ENCODE measurements around the gene NDST1.

The NDST1 gene

DNA sequence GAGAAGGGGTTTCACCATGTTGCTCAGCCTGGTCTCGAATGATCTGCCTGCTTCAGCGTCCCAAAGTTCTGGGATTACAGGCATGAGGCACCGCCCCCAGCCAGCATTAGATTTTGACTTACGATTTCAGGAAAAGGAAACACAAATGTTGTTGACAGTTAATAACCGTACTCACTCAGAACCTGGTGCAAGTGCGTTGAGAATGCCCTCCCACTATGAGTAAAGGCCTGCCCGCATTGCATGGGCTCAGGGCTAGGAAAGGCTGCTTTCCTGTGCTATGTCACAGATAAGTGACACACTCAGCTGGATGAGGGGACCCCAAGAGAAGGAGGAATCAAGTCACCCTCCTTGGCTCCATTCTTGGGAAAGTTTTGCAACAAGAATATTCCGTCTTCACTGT, 42.4 kb downstream of the NDST1 start:
- DNase-seq, result no peak

DNA sequence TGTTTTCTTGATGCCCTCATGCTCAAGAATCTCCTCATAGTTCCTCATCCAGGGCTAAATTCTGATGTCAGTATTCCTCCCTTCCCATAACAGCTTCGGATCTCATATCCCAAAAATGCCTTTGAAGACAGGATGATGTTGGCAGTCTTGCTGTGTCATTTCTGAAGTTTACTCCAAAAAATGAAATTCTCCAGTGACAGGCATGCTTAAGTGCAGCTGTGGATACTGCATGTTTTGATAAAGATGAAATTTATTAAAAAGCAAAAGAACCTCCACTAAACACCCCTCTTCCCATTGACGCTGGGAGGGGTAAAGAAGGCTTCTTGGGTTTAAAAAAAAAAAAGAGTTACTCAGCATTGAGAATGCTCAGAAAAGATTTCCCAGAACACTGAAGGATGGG, 43.1 kb downstream of the NDST1 start:
- no peak for DNase-seq

DNA sequence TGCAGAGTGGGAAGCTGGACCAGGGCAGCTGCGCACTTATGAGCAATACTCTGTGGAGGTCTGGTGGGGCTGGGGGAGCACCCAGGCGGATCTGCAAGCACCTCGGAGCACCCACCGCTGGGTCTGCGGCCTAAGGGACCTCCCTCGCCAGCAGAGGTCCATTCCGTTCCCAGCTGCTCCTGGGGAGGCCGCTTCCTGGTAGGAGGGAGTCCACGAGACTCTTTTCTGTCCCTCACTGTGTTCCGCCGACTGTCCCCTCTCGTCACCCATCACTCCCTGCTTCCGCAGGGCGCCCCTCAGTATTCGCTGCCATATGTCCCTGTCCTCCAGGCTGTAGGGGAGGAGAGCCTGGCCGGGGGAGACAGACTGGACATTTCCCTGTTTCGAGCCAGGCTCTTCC, 45.5 kb downstream of the NDST1 start:
- no peak for DNase-seq

DNA sequence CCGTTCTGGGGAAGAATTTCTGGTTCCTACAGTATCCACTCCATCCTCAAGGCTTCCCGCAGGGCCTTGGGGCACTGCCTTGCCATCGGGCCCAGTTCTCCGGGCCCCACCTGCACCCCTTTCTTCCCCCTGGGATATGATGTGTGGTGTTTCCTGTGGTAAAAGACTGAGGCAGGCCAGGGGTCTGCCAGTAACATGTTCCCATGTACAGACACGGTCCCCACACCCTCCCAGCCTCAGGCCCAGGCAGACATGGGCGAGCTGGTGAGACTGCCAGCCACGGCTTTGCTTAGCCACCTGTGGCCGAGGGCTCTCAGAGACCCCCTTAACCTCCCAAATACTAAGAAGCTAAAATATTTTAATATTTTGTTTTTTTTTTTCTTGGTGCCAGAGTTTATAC, 46.0 kb downstream of the NDST1 start:
- no peak for DNase-seq

DNA sequence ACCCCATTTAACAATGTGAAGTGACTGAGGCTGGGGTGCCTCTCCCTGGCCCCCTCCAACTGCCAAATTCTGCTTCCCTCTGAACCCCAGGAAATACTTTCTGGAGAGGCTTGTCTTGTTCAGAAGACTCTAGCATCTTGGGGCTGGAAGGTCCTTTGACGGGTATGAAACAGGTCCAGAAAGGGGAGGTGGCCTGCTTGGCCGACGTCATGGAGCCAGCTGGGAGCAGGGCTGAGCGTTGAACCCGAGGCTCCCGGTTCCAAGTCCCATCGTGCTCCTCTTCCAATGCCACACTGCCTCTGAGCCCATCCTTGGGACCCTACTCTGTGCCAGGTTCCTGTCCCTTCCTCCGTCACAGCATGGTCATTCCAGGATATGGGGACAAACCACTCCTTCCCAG, 46.9 kb downstream of the NDST1 start:
- no peak for DNase-seq

DNA sequence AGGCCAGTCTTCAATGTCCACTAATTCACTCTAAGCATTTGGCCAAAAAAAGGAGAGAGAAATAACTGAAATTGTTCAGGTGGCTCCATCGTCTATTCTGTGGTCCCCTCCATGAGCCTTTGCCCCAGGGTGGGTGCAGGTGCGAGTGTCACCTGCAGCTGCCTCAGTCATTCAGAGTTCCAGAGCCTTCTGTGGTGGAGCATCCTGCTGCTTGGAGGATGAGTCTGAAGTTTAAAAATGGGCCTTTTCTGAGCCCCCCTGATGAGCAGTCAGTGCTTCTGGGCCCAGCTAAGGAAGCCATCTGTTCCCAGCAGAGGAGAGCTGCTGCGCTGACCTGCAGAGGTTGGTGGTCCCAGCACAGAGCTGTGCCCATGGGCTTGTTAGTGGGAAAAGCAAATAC, 48.2 kb downstream of the NDST1 start:
- DNase-seq, result no peak

DNA sequence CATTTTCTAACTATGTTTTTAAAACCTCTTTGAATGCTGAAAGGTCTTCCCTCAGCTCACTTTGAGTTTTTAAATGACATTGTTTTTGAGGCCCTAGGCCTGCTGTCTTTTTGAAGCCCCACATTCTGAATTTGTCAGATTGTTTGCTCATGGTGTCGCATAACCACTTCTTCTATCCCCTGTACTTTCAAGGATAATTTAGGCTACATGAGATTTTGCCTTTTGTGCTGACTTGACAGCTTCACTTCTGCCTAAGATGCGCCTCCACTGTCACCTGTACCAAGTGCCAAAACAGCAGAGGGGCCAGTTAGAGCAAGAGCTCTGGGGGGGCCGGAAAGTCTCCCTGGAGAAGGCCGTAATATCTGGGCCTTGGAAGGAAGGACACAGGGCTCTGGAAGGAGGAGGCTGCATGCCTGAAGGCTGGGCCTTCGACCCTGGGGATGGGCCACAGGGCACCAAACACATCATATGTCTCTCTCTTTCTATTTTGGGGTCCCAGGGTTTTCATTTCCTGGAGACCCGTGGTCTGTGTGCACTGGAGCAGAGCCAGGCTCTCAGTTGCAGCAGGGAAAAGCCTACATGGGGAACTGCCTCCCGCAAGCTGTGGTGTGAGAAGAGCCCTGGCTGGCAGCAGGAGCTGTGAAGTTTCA, 49.1 kb downstream of the NDST1 start:
- DNase-seq, result no peak

DNA sequence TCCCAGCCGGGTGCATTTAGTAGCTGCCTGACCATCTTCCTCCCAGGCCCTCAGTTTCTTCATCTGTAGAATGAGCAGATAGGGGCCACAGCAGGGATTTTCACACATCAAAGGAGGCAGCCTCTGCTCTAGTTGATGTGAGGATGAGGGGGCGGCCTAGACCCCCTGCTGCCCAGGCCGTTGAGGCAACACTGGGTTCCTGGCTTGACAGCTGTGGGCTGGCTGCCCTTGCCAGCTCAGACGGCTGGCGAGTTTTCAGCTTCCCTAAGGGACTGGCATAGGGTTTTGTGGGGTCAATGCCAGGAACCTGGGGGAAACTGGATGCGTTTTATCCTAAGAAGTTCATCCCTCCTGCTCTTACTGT, 49.6 kb downstream of the NDST1 start:
- DNase-seq, result no peak

DNA sequence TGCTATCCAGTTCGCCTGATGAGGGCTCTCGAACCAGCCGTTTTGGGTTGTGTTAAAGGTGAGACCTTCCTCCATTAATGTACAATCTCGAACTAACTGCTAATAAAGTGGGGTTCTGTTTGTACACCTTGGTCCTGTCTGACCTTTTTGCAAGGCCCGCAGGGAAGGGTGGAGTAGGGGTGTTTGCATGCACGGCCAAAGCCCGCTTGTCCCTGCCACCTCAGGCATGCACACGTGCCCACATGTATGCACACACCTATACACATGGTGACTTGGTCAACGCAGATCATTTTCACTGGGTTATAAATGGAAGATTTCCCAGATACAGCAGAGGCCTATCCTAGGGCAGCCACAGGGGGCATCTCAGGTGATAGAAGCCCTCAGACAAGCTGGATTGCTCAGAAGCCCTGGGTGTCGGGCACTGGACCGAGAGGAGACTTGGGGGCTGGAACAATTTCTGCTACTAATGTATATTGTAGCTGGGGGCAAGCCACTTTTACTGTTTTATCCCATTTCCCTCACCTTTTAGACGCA, 50.2 kb downstream of the NDST1 start:
- DNase-seq, result no peak

DNA sequence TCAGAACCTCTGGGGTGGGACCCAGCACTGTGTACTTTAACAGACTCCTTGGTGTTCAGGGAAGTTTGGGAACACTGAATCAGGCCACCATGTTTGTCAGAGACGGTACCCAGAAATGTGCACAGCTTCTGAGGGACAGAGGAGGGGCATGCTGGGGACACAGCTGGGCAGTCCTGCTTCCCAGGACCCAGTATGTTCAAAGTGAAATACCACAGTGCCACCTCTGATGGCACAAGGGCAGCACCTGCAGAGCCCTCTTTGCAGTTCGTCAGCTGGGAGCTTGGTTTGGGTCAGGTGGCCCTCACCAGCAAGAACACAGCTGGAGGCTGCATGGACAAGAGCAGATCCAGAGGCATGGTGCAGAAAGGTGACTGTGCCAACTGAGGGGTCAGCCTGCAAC, 51.2 kb downstream of the NDST1 start:
- no peak for DNase-seq

DNA sequence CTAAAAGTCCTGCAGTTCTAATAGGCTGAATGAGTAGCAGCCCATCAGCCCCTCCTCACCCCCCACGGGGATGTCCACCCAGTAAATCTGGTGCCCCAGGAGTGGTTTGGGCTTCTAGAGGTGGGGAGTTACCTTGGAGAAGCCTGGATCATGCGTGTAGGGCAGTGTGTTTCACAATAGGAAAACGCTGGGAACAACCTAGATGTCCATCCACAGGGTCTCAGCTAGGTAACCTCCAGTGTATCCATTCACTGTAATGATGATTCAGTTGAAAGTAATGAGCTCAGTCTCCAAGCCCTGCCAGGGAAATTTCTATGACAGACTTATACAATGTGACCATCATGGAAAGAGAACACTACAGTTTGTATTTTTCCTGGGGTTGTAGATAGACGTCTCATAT, 51.8 kb downstream of the NDST1 start:
- DNase-seq, result no peak

DNA sequence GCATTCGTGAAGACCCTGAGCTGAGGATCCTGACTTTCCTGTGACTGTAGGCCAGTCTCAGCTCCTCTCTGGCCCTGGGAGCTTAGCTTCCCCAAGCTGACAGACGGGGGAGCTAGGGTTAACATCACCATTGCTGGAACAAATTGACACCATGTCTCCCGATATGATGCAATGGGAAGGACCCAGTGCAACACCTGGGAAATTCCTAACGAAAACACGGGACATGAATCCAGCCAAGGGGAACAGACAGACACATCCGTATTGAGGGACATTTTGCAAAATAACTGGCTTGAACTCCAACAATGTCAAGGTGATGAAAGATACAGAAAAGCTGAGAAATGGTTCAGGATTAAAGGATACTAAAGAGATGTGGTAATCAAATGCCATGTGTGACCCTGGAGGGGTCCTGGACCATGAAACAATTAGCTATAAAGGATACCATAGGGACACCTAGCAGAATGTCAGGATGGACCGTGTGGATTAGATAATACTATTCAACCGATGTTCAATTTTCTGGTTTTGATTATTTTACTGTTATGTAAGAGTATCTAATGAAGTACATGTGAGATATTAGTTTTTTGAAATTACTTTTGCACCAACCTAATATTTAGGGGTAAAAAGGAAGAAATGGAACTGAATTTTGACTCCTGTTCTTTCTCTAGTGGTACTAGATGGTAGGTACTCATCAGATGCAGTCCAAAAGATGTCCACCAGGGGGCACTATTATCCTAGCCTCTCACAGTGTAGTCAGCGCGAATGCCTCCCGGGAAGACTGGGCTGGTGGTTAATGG, 52.7 kb downstream of the NDST1 start:
- peak; percentile 83 for DNase-seq

DNA sequence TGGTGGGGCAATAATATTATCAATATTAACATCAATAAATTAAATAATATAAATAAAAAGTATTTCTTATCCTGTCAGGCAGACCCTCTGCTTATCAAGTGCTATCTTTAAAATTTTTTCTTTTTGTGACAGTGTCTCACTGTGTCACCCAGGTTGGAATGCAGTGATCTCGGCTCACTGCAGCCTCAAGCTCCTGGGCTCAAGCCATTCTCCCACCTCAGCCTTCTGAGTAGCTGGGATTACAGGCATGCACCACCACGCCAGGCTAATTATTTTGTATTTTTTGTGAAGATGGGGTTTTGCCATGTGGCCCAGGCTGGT, 53.2 kb downstream of the NDST1 start:
- DNase-seq, result no peak

DNA sequence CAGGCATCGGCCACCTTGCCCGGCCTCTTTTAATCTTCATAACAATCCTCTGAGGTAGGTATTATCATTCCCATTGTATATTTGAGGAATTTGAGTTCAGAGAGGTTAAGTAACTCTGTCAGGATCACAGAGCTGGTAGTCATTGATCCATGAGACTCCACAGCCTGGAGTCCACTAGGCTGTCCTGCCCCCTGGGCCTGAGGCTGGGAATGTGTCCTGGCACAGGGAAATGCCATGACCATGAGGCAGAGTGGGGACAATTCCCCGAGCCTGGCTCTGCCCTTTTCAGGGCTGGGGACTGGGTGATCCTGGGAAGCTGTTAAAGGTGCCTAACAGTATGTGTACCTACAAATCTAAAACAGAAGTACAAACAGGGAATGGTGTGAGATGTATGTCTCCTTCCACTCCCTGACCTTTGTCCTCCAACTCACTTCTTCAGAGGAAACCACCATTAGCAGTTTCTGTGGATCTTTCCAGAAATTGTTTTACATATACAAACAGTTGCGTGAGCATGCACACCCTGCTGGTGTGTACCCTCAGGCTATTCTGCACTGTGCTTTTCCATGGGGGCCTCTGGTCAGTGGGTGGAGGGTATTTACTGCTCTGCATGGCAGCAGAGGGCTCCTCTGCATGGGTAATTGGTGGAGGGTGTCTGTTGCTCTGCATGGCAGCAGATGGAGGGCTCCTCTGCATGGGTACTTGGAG, 53.8 kb downstream of the NDST1 start:
- no peak for DNase-seq

DNA sequence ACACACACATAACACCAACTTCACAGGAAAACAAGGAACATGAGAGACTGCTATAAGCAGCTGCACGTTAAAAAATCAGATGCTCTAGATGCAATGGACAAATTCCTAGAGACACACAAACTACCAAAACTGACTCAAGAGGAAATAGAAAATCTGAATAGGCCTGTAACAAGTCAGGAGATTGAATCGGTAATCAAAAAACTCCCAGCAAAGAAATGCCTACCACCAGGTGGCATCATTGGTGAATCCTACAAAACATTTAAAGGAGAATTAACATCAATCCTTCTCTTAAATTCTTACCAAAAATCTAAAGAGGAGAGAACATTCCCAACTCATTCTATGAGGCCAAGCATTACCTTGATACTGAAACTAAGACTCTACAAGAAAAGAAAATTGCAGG, 54.9 kb downstream of the NDST1 start:
- DNase-seq, result peak; percentile 59

DNA sequence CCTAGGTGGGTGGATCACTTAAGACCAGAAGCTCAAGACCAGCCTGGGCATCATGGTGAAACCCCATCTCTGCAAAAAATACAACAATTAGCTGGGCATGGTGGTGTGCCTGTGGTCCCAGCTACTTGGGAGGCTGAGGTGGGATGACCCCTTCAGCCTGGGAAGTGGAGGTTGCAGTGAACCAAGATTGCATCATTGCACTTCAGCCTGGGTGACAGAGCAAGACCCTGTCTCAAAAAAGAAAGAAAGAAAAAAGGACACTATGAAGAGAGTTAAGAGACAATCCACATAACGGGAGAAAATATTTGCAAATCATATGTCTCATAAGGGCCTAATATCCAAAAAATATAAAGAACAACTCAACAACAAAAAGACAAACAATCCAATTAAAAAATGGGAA, 57.9 kb downstream of the NDST1 start:
- no peak for DNase-seq

DNA sequence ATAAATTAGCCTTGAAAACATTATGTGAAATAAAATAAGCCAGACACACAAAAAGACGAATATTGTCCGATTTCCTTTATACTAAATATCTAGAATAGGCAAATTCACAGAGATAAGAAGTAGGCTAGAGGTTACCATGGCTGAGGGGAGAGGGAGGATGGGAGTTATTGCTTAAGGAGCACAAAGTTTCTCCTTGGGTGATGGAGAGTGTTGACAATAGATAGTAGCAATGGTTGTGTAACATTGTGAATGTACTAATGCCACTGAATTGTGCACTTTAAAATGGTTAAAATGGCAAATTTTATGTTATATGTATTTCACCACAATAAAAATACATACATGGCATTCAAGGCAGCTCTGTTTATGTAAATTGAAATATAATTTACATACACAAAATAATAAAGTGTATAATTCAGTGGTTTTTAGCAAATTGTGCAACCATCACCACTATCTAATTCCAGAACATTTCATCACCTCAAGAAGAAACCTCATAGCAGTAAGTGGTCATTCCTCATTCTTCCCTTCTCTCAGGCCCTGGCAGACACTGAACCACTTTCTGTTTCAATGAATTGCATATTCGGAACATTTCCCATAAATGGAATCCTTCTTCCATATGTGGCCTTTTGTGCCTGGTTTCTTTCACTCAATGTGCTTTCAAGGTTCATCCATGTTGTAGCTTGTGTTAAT, 59.2 kb downstream of the NDST1 start:
- DNase-seq, result peak; percentile 82

DNA sequence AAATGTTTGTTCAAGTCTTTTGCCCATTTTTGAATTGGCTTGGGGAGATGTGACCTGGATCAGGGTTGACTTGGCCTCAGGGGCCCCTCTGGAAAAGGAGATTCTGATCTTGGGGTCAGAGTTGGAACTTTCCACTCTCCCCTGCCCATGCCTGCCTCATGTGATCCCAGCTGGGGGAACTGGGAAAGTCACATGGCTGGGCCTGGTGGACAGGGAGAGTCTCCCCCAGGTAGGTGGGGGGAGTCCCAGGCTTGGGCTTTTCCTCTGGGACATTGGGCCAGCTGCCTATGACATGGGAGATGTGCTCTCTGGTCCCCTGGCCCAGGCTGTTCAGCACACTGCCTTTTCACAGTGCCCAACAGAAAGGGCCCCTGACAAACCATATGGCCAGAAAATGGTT, 60.7 kb downstream of the NDST1 start:
- no peak for DNase-seq

DNA sequence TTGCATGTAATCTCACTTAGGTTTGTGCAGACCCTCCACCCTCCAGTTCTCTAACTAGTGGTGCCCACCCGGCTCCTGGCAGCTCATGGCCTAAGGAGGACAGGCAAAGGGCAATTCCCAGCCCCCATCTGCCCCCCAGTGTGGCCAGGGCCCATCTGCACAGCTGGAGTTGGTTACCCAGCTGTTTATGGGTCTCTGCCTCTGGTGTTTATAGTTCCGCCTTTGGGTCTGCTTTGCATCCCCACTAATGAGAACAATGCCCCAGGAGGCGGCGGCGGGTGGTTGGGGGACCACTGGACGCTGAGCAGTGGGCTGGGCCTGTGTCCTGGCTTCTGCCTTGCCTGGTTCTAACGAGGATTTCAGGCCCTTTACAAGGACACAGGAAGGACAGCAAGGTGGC, 62.4 kb downstream of the NDST1 start:
- no peak for DNase-seq

DNA sequence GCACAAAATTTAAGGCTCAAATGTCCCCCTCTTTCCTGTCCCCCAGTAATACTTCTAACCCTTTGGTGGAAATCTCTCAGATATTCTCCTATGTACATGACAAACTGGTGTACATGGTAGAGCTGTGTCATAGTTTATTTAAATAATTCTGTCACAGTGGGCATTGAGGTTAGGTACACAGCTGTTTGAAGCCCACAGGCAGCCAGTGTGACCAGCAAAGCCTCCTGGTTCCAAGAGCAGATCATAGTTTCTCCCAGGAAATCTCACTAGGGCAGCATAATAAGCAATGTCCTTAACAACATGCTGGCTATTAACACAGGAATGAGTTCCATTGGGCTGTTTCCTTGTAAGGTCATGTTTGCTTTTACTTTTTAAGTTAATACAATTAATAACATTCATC, 63.9 kb downstream of the NDST1 start:
- DNase-seq, result no peak

DNA sequence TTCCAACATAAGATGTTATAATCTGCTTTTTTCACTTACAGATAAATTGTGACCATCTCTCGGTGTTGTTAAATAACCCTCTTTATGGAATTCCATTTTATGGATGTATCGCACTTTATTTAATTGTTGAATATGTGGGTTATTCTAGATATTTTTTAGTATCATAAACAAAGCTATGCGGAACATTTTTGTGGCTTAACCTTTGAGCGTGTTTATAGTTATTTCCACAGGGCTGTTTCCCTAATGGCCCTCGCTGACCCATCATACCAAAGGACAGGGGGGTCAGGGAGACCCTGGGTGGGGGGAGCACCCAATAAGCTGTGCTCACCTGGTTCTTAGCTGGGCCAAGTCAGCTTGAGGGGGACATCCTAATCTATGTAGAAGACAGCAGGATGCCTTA, 65.3 kb downstream of the NDST1 start:
- DNase-seq, result no peak

DNA sequence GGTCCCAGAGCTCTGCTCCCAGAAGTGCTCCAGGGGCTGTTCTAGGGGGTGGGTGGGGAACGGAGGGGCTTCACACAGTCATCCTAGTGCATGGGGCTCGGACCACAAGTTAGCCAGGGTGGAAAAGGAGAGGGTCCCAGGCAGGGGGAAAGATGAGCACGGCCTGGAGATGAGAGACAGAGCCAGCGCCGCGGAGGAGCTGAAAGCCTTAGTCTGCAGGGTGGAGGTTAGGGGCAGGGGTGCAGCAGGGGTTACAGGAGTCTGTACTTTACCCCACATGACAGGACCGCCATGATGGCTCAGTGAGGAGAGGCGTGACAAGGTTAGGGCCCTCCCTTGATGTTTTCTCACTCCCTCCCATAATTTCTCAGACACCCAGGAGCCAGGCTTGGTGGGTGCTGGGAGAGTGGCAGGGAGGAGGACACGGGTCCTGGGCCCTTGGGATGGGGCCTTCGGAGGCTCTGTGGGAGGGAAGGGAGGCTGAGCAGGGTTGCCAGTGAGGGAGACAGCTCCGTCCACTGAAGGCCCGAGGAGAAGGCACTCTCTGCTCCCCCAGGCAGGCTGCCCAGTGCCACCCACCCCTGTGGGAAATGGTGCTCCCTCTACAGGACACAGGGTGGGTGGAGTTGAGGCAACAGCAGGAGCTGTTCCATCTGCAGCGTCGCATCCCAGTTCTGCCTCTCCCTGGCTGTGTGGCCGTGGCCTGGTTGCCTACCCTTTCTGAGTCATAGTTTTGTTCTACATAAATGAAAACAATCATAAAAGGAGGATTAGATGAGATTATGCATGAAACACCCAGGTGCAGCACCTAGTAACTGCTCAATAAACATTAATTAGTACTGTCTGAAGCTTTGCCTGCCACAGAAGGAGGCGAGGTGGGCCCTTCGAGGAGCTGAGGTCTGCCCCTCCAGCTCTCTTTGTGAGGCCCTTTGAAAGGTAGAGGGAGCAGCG, 66.2 kb downstream of the NDST1 start:
- no peak for DNase-seq

All from inflammatory macrophage treated with lipopolysaccharide for 4 hours (primary cell).